ENCODE measurements around the gene UST.
"Not testable (repeated sequence)": the region's sequence is repeated elsewhere in the genome, so short reads cannot be mapped to it uniquely, and the experiment has no call there.

Gene UST

GRCh38 chr6:148764259-148765020 lies 17.6 kb downstream of the UST start:
- in situ Hi-C loops (cut with MboI; ENCODE audit: low sequenced_read_pairs) = not testable (repeated sequence)

- in situ Hi-C loops (cut with MboI; ENCODE audit: low sequenced_read_pairs) = no loop called here
These were observed 19.3 kb downstream of the UST start for GRCh38 chr6:148765898-148766808.

DNA sequence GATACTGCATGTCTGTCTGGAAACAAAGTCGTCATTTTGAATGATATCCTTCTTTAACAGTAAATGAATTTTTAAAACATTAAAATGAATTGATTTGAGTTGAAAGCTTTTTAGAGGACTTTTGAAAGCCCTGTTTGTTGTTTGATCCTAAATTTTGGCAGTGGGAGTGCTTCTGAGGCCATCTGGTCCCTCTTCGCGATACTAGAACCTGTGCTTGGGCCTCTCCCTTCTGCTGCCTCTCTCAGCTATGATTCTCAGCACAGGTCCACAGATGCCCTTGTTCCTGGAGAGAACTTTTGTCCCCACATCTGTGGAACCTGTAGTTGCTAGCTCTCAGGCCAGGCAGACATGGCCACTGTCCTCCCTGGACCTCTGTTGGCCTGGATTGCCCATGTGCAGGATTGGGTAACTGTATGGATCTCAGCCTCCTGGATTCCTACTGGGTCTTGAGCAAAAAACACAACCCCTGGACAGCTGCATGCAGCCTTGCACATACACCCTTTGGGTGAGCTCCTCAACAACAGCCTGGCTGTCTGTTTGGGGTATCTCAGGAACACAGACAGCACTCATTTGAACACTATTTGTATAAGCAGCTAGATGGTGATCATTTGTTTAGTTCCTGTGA lies 21.9 kb downstream of the UST start:
- in situ Hi-C loops (cut with MboI; ENCODE audit: low sequenced_read_pairs) = no loop called here

DNA sequence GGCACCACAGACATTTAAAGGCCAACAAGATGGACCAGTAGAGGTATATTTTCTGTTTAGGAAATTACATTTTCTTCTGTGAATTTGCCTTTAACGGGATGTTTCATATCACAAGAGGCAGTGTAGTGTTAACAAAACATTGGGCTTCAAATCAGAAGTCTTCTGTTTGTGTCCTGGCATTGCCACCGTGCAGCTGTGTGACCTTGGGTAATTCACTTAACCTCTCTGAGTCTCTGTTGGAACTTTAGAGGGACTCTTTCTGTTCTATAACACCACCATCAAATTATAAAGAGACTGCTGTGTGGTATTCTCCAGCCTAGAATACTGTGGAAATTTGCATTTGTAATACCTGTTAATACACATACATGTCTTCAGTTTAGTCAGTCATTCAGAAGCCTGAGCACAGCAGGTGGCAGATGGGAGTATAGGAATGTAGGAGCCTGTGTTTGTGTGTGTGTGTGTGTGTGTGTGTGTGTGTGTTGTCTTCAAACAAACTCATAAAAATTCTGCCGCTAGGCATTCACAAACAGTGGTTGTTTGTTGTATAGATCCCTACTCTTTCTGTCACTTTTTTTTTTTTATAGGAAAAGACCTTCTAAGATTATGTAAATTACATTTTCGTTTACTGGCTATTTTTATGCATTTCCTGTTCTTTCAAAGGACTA lies 22.6 kb downstream of the UST start:
- in situ Hi-C loops (cut with MboI; ENCODE audit: low sequenced_read_pairs) = no loop called here

DNA sequence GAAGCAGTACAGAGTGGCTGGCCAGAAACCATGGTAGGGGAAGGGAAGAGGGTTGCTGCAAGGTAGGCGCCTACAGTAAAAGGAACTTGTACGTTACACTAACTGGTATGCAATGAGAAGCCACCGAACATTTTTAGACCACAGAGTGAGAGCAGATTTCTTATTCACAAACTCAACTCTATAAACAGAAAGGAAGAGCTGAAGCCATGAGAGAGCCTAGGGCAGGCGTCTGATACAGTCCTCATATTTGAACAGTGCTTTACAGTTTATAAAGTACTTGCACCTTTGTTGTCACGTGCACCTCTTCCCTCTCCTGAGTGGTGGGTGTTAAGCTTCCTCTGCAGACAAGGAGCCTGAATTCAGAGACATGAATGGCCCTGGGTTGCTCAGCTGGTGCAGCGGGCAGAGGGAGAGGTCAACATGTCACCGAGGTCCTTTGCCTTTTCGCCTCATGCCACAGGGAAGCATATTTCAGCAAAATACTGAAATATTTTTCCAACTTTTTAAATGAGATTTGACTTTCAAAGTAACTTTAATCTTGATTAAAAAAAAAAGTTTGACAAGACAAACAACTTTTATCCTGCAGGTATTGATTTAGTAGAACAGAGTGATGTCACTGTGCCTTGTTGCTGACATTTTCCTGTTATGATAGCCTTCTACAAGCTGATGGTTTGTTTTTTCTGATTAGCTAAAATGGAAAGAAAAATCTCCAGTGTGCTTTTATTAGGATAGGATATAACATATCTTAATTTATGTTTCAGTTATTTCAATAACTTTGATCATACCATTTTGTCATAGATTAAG lies 23.8 kb downstream of the UST start:
- in situ Hi-C loops (cut with MboI; ENCODE audit: low sequenced_read_pairs) = no loop called here

DNA sequence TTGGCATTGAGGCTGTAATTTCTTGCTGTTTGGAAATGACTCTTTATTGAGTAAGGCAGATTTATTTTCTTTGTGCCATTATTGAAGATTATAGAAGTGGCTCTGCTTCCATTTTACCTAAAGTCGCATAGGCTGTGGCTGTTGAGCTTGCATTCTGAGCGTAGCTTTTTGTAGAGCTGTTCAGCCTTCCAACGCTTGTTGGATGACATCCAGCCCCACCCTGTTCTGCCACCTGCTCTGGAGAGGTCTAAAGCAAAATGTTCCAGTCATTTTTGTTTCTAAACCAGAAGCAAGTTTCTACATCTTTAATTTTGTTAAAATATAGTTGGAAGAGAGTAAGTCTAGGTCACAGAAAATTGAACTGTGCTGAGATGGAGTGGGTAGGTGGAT lies 24.4 kb downstream of the UST start:
- in situ Hi-C loops (cut with MboI; ENCODE audit: low sequenced_read_pairs) = no loop called here

DNA sequence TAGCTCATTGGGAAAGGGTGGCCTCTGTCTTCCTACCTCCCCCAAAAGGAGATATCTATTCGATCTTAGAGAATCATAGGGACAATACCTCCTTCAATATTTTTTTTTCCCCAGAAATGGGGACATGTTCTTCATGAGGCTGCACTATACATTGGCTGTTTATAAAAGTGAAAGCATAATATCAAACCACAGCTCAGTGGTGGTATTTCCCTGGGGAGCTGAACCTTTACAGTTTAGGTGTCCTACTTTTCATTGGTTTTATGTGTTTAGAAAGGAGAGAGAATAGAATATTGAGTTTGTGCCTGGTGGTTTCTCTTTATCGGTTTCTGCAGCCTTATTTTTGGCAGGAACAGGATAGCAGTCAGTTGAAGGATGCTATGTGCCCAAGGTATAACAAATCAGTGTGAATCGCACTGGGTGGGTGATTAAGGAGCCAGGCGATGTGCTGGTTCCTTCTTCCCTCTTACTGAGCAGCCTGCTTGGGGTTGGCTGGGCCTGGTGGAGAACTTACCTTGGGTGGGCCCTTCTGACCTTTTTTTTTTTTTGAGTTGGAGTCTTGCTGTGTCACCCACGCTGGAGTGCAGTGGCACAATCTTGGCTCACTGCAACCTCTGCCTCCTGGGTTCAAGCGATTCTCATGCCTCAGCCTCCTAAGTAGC lies 25.2 kb downstream of the UST start:
- in situ Hi-C loops (cut with MboI; ENCODE audit: low sequenced_read_pairs) = no loop called here

GRCh38 chr6:148775161-148775560 lies 28.3 kb downstream of the UST start:
- in situ Hi-C loops (cut with MboI; ENCODE audit: low sequenced_read_pairs) = no loop called here

DNA sequence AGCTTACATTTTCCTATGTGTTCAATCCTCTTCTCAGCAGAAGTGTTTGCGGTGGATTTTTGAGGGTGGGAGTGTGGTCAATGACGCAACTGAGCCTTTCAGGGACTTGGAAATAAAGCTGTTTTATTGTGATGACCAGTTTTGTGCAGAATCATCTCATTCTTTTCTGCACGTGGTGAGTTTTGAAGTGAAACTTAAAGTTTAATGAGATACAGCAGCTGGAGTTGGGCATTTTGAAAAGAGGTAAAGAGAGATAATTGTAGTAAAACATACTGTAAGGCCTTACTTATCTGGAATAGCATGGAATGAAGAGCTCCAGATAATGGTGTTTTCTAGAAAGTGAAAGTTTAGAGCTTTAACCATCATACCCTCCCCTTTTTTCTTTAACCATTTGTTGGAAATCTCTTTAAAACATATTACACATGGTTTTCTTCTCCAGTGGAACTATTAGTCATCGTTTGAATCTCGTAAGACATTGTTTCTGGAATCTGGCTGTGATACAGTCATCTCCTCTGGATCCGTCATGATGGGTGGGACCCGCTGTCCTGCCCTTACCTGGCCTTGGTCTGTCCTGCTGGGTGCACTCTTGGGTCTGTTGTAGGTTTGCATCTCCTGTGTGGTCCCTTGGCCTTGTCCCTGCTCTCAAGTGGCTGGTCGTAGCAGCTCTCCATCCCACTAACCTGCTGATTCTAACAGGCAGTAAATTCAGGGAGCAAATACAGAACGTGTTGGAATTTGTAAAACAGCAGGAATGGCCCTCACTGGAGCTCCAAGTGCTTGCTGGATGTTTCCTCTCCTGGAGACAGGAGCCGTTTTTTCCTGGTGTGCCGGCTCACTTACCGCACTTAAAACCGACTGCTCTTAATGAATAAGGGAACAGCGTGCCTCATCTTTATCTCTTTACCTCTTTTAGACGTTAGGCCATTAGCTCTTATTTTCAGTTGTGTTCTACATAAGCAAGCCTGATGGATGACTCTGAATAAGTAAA lies 29.8 kb downstream of the UST start:
- in situ Hi-C loops (cut with MboI; ENCODE audit: low sequenced_read_pairs) = no loop called here

- in situ Hi-C loops (cut with MboI; ENCODE audit: low sequenced_read_pairs) = no loop called here
These were observed 32.3 kb downstream of the UST start for GRCh38 chr6:148779142-148779562.

DNA sequence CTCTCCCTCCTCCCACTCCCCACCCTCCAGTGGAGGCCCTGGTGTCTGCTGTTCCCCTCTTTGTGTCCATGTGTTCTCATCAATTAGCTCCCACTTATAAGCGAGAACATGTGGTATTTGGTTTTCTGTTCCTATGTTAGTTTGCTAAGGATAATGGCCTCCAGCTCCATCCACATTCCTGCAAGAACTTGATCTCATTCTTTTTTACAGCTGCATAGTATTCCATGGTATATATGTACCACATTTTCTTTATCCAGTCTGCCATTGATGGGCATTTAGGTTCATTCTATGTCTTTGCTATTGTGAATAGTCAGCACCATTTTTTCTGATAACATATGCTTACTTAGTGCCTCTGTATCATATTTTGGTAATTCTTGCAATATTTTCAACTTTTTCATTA lies 33.6 kb downstream of the UST start:
- in situ Hi-C loops (cut with MboI; ENCODE audit: low sequenced_read_pairs) = not testable (repeated sequence)

- in situ Hi-C loops (cut with MboI; ENCODE audit: low sequenced_read_pairs) = no loop called here
These were observed 34.1 kb downstream of the UST start for GRCh38 chr6:148780918-148781436.

GRCh38 chr6:148789948-148790347 lies 43.1 kb downstream of the UST start:
- in situ Hi-C loops (cut with MboI; ENCODE audit: low sequenced_read_pairs) = no loop called here

DNA sequence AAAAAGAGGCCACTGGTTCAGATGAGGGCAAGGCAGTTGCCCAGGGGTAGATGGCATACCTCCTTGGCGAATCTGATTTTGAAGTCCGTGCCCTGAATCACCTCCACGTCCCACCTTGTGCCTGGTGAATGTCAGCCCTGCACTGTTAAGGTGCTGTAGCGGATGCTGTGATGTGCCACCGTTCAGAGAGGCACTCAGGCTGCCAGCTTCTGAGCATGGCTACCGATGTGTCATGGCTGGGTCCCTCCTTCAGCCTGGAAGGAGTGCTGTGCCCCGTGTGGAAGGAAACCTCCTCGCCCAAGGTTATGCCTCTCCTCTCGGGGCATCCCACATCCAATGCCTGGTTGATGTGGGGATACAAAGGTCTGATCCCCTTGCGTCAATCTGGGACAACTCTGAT lies 43.6 kb downstream of the UST start:
- in situ Hi-C loops (cut with MboI; ENCODE audit: low sequenced_read_pairs) = no loop called here

DNA sequence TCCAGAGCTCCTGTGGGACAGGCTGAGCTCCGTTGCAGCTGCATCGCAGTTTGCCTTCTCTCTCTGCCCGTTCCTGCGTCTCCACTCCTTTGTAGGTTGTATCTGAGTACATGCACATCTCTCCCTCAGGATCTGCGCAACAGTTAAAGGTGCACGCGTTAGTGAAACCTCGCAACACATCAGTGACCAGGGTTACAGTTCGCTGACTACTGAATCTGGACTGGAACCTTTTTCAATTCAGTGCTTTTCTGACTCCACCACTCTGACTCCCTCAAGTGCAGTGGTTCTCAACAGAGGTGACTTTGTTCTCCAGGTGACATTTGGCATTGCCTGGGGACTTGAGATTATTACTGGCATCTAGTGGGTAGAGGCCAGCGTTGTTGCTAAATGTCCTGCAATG lies 44.0 kb downstream of the UST start:
- in situ Hi-C loops (cut with MboI; ENCODE audit: low sequenced_read_pairs) = no loop called here

DNA sequence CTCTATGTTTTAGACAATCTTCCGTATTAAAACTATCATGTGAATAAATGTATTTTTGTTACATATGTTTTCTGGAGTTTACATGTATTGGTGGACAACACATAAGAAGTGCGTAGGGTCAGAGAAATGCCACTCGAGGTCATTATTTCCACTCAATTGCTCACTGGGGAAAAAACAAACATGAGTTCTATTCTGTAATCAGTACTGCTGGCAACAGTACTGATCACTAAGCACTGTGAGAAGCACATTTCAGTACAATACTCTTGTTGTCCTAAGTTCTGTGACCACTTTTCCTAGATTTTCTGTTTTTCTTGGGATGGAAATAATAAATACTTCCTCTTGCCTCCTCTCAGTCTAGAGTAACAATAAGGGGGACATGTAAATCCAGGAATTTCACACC lies 44.5 kb downstream of the UST start:
- in situ Hi-C loops (cut with MboI; ENCODE audit: low sequenced_read_pairs) = no loop called here

DNA sequence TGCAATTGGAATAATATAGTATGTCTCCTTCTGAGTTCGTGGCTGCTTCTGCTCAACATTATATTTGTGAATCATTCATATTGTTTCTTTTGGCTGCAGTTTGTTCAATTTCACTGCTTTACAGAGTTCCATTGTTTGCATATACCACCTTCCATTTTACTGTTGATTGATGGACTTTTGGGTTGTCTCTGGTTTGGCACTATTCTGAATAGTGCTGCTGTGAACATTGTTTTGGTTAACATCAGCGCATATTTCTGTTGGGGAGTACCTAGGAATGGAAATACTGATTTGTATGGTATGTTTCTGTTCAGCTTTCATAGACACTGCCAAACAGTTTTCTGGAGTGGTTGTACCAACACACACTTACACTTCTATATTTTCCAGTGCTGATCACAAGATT lies 46.9 kb downstream of the UST start:
- in situ Hi-C loops (cut with MboI; ENCODE audit: low sequenced_read_pairs) = no loop called here

GRCh38 chr6:148794797-148795196 lies 48.0 kb downstream of the UST start:
- in situ Hi-C loops (cut with MboI; ENCODE audit: low sequenced_read_pairs) = no loop called here
